PC-9 (cell line): ENCODE results near the gene SERPINB2. TPM values are rescaled to one million over a fixed set of nuclear protein-coding genes. Genes with fewer than 3 reads are reported as not detected.

Experiments
- BruUV-seq: library from RNA; stranded (reverse); fragments of 400-500 nt; replicated peaks from 2 replicates; lab custom pipeline; 2021; lab: Mats Ljungman, UMichigan
- CTCF ChIA-PET: fragments of 300-600 bp; sonication (Branson Sonifier 250); formaldehyde crosslinking; loops from one replicate; lab custom pipeline; 2022; ENCODE audit warnings: antibody characterized with exemption; lab: Charles Lee
- POLR2A ChIA-PET: fragments of 300-600 bp; sonication (Branson Sonifier 250); formaldehyde crosslinking; loops from one replicate; lab custom pipeline; 2022; ENCODE audit warnings: antibody characterized with exemption; ENCODE audit not compliant: unreplicated experiment; lab: Charles Lee
- DNase-seq, 2 experiments: peaks; one replicate each; pipeline versions ENCODE4 v3.0.0 to v3.0.0-alpha.2; 2015 to 2022; ENCODE audit warnings: mixed read lengths in 1 of 2
- H2AFZ ChIP-seq: fragments of 200-600 bp; sonication (generic); 2 replicates; pipeline ENCODE4 v1.8.1; 2017; ENCODE audit warnings: antibody characterized with exemption
- H3F3A ChIP-seq: fragments of 200-600 bp; sonication (generic); 2 replicates; pipeline ENCODE4 v1.8.1; 2017; ENCODE audit warnings: antibody characterized with exemption, mild to moderate bottlenecking, low read depth; ENCODE audit not compliant: insufficient read depth
- H3K27ac ChIP-seq: fragments of 200-600 bp; sonication (generic); 2 replicates; pipeline ENCODE4 v1.6.1; 2016; ENCODE audit warnings: mixed run types
- H3K27me3 ChIP-seq: fragments of 200-600 bp; sonication (generic); 2 replicates; pipeline ENCODE4 v1.6.1; 2016; ENCODE audit warnings: low read depth, mixed run types; ENCODE audit not compliant: insufficient read depth
- H3K36me3 ChIP-seq: fragments of 200-600 bp; sonication (generic); 2 replicates; pipeline ENCODE4 v1.6.1; 2016; ENCODE audit warnings: low read depth, mixed run types
- H3K4me1 ChIP-seq: fragments of 200-600 bp; sonication (generic); replicated peaks from 2 replicates; pipeline ENCODE4 v1.6.1; 2016; ENCODE audit warnings: mixed run types; ENCODE audit not compliant: insufficient read depth
- H3K4me2 ChIP-seq: fragments of 200-600 bp; sonication (generic); 2 replicates; pipeline ENCODE4 v1.6.1; 2017; ENCODE audit warnings: mixed run types
- H3K4me3 ChIP-seq: fragments of 200-600 bp; sonication (generic); 2 replicates; pipeline ENCODE4 v1.6.1; 2016; ENCODE audit warnings: mixed run types
- H3K79me2 ChIP-seq: fragments of 200-600 bp; sonication (generic); 2 replicates; pipeline ENCODE4 v1.6.1; 2017; ENCODE audit warnings: low read depth, mixed run types
- H3K9me2 ChIP-seq: fragments of 200-600 bp; sonication (generic); 2 replicates; pipeline ENCODE4 v1.8.1; 2017; ENCODE audit warnings: mild to moderate bottlenecking; ENCODE audit not compliant: insufficient read depth
- H3K9me3 ChIP-seq: fragments of 200-600 bp; sonication (generic); 2 replicates; pipeline ENCODE4 v1.8.1; 2016; ENCODE audit warnings: low read depth; ENCODE audit not compliant: insufficient read depth
- H4K20me1 ChIP-seq: fragments of 200-600 bp; sonication (generic); 2 replicates; pipeline ENCODE4 v1.8.1; 2017; ENCODE audit not compliant: insufficient read depth
- CTCF ChIP-seq: fragments of 200-600 bp; sonication (generic); conservative IDR thresholded peaks from 2 replicates; pipeline ENCODE4 v1.6.1; 2017; ENCODE audit warnings: mixed run types, antibody characterized with exemption, mild to moderate bottlenecking, moderate library complexity
- EZH2 ChIP-seq: fragments of 200-600 bp; sonication (generic); IDR thresholded peaks from 2 replicates; pipeline ENCODE4 v1.8.0; 2017; ENCODE audit warnings: antibody characterized with exemption, low read depth
- intact Hi-C: fragments of 100-400 bp; cut with micrococcal nuclease; formaldehyde crosslinking; loops from one replicate; pipeline ENCODE4 v1.10.0; 2022; ENCODE audit not compliant: unreplicated experiment
- total RNA-seq: library from RNA; stranded (reverse); gene quantifications from 2 replicates; pipeline ENCODE4 v1.2.3, GENCODE V29; 2021

SERPINB2 gene
- total RNA-seq, 1 experiment from 2014 or later, result not detected

GRCh38 chr18:63888470-63889190 is 1.1 kb downstream of the SERPINB2 start:
- CTCF ChIA-PET, result no interaction called here
- no TSS peak for BruUV-seq

GRCh38 chr18:63889626-63890025 is 2.1 kb downstream of the SERPINB2 start:
- Histone ChIP-seq H3K79me2 (no peaks in the 10 kb centered on the region), H3K36me3 (no peaks in the 10 kb centered on the region), H3K9me2 (no peaks in the 10 kb centered on the region), H3K4me2 (no peak overlapping the region), H3K9me3 (no peaks in the 10 kb centered on the region), H4K20me1 (no peaks in the 10 kb centered on the region), H2AFZ (no peak overlapping the region), H3K4me1 (no peaks in the 10 kb centered on the region), H3F3A (no peaks in the 10 kb centered on the region), H3K4me3 (no peak overlapping the region), H3K27me3 (no peaks in the 10 kb centered on the region), H3K27ac (no peak overlapping the region)
- no TSS peak for BruUV-seq
- no peak for TF ChIP-seq EZH2
- no peak for TF ChIP-seq CTCF
- intact Hi-C loops, result no loop called here
- POLR2A ChIA-PET, result no interaction called here
- DNase-seq, result no peak
- CTCF ChIA-PET, result no interaction called here

More at GRCh38 chr18:63888470-63889190, 1.1 kb downstream of the SERPINB2 start:
- no peak for DNase-seq
- intact Hi-C loops, result no loop called here
- Histone ChIP-seq H3K36me3 (no peaks in the 10 kb centered on the region), H3F3A (no peaks in the 10 kb centered on the region), H2AFZ (no peak overlapping the region), H3K4me2 (no peak overlapping the region), H3K4me3 (no peak overlapping the region), H3K27ac (no peak overlapping the region), H4K20me1 (no peaks in the 10 kb centered on the region), H3K9me3 (no peaks in the 10 kb centered on the region), H3K9me2 (no peaks in the 10 kb centered on the region), H3K27me3 (no peaks in the 10 kb centered on the region), H3K4me1 (no peaks in the 10 kb centered on the region), H3K79me2 (no peaks in the 10 kb centered on the region)
- TF ChIP-seq CTCF, result no peak
- TF ChIP-seq EZH2, result no peak
- POLR2A ChIA-PET, result no interaction called here

DNA sequence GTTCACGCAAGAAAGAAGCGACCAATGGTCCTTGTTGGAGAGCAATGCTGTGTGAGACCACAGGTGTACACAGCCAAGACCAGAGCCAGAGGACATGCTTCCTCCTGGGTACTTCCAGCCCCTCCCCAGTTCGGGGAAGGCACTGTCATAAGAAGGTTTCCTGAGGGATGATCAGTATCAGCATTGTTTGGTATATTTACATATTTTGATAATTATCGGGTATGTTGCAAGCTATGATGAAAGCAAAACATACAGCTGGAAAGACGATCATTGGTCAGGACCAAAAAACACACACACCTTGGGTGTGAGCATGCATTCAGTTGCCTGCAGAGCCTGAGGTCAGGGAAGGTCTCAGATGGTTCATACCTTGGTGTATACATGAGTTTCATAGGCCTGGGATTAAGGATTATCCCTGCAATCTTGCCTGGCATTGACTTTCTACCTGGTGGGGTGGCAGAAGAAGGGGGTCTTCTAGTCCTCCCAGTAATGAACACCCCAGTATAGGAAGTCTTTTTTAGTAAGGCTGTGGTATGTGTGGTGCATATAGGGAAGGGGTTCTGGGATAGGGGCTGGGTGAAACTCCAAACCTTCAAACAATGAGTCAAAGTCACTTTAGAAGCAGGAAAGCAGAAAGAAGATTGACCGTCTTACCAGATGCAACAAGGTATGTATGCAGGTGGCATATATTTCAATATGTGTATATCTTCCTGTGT is 2.9 kb downstream of the SERPINB2 start:
- Histone ChIP-seq H3F3A (no peaks in the 10 kb centered on the region), H3K4me3 (no peak overlapping the region), H3K9me3 (no peaks in the 10 kb centered on the region), H3K27me3 (no peaks in the 10 kb centered on the region), H3K4me1 (no peaks in the 10 kb centered on the region), H4K20me1 (no peaks in the 10 kb centered on the region), H3K9me2 (no peaks in the 10 kb centered on the region), H3K27ac (no peak overlapping the region), H3K4me2 (no peak overlapping the region), H3K79me2 (no peaks in the 10 kb centered on the region), H2AFZ (no peak overlapping the region), H3K36me3 (no peaks in the 10 kb centered on the region)
- no TSS peak for BruUV-seq
- ChIA-PET POLR2A (no interaction called here), CTCF (no interaction called here)
- TF ChIP-seq EZH2, result no peak
- no peak for TF ChIP-seq CTCF
- intact Hi-C loops, result no loop called here
- no peak for DNase-seq
